Measurements from ENCODE around the gene TCP11L2. TPM values are rescaled to one million over a fixed set of nuclear protein-coding genes. Genes with fewer than 3 reads are reported as not detected.

TCP11L2 gene
- total and polyA plus RNA-seq, 9 of the 15 experiments (the other 6 are each of a cell fraction or from before 2014, with no cell fraction given), result 0.39 to 4.5 (median 1.3) TPM

GRCh38 chr12:106302401-106303201, at the start of gene TCP11L2 (continued):
- peak; percentile 89 for TF ChIP-seq ASH1L (IDR thresholded peaks at IDR 0.05; ENCODE audit: borderline replicate concordance, low read depth, partially characterized antibody)
- TF ChIP-seq NCOA6 (IDR thresholded peaks at IDR 0.05), result no peak
- TF ChIP-seq RAD51 (IDR thresholded peaks at IDR 0.05; ENCODE audit: borderline replicate concordance, low read depth), result no peak
- TF ChIP-seq ZNF584 (CRISPR knock-in tag; IDR thresholded peaks at IDR 0.05; ENCODE audit: low read depth), result no peak
- no peak for TF ChIP-seq E4F1 (CRISPR knock-in tag; IDR thresholded peaks at IDR 0.05; ENCODE audit: borderline replicate concordance)
- TF ChIP-seq BCLAF1 (IDR thresholded peaks at IDR 0.05; ENCODE audit: borderline replicate concordance in 1 of 2, control insufficient read depth in 1 of 2, low read depth in 2 of 2, low read length in 1 of 2), result peak in 1 of 2 experiments; percentile 98; a peak in 2 of 4 replicates
- TF ChIP-seq MIER1 (IDR thresholded peaks at IDR 0.05; ENCODE audit: low read depth), result peak; percentile 79
- no peak for TF ChIP-seq DDX20 (tag; IDR thresholded peaks at IDR 0.05; ENCODE audit: low read depth)
- TF ChIP-seq MCM7 (IDR thresholded peaks at IDR 0.05), result no peak
- peak; percentile 1 for TF ChIP-seq TAF1 (IDR thresholded peaks at IDR 0.05; ENCODE audit: control insufficient read depth, extremely low read depth, insufficient read depth, low read length, severe bottlenecking)
- TF ChIP-seq ZNF280A (IDR thresholded peaks at IDR 0.05; ENCODE audit: low read depth, partially characterized antibody), result no peak
- TF ChIP-seq MYC (IDR thresholded peaks at IDR 0.05; ENCODE audit: low read depth, low read length), result no peak
- TF ChIP-seq MYC (CRISPR knock-in tag; IDR thresholded peaks at IDR 0.05; ENCODE audit: borderline replicate concordance, low read depth), result peak; percentile 59; the same call in 1 of the 2 replicates
- TF ChIP-seq ZBTB7A (IDR thresholded peaks at IDR 0.05; ENCODE audit: borderline replicate concordance, control insufficient read depth, low read depth, low read length), result peak; percentile 27; the same call in 1 of the 2 replicates
- TF ChIP-seq TRIM28 (IDR thresholded peaks at IDR 0.05), result peak; percentile 41; the same call in 1 of the 2 replicates
- TF ChIP-seq NR2C1 (IDR thresholded peaks at IDR 0.05), result no peak
- no peak for TF ChIP-seq NR2C1 (tag; IDR thresholded peaks at IDR 0.05)
- TF ChIP-seq MED1 (CRISPR knock-in tag; IDR thresholded peaks at IDR 0.05; ENCODE audit: borderline replicate concordance), result no peak
- TF ChIP-seq HDAC3 (IDR thresholded peaks at IDR 0.05; ENCODE audit: borderline replicate concordance, partially characterized antibody), result peak; percentile 51
